GM23248 (cell line): ENCODE data around the gene KRT3. TPM values are rescaled to one million over a fixed set of nuclear protein-coding genes. Genes with fewer than 3 reads are reported as not detected.

Experiments
- DNase-seq: peaks from one replicate; pipeline ENCODE4 v3.0.0-alpha.2; 2015
- H2AFZ ChIP-seq: fragments of 200-600 bp; sonication (generic); 2 replicates; pipeline ENCODE4 v1.6.1; 2016; ENCODE audit warnings: antibody characterized with exemption
- H3F3A ChIP-seq: fragments of 200-600 bp; sonication (generic); 2 replicates; pipeline ENCODE4 v1.6.1; 2016; ENCODE audit warnings: mild to moderate bottlenecking, antibody characterized with exemption, mixed run types; ENCODE audit not compliant: insufficient read depth
- H3K27ac ChIP-seq: fragments of 200-600 bp; sonication (generic); 2 replicates; pipeline ENCODE4 v1.5.1; 2016; ENCODE audit warnings: mild to moderate bottlenecking
- H3K27me3 ChIP-seq: fragments of 200-600 bp; sonication (generic); replicated peaks from 2 replicates; pipeline ENCODE4 v1.6.1; 2016; ENCODE audit warnings: mild to moderate bottlenecking; ENCODE audit not compliant: insufficient read depth
- H3K36me3 ChIP-seq: fragments of 200-600 bp; sonication (generic); 2 replicates; pipeline ENCODE4 v1.6.1; 2016; ENCODE audit warnings: low read depth, mild to moderate bottlenecking
- H3K4me1 ChIP-seq: fragments of 200-600 bp; sonication (generic); 2 replicates; pipeline ENCODE4 v1.6.1; 2016; ENCODE audit warnings: mild to moderate bottlenecking; ENCODE audit not compliant: insufficient read depth
- H3K4me2 ChIP-seq: fragments of 200-600 bp; sonication (generic); one replicate; pipeline ENCODE4 v1.6.1; 2016; ENCODE audit warnings: mild to moderate bottlenecking; ENCODE audit not compliant: unreplicated experiment
- H3K4me3 ChIP-seq: fragments of 200-600 bp; sonication (generic); 2 replicates; pipeline ENCODE4 v1.5.1; 2016; ENCODE audit warnings: mild to moderate bottlenecking
- H3K79me2 ChIP-seq: fragments of 200-600 bp; sonication (generic); 2 replicates; pipeline ENCODE4 v1.6.1; 2016; ENCODE audit warnings: mild to moderate bottlenecking; ENCODE audit not compliant: insufficient read depth
- H3K9ac ChIP-seq: fragments of 200-600 bp; sonication (generic); 2 replicates; pipeline ENCODE4 v1.6.1; 2016; ENCODE audit warnings: mild to moderate bottlenecking
- H3K9me2 ChIP-seq: fragments of 200-600 bp; sonication (generic); 2 replicates; pipeline ENCODE4 v1.6.1; 2016; ENCODE audit warnings: mixed run types, mild to moderate bottlenecking, moderate library complexity; ENCODE audit not compliant: insufficient read depth
- H3K9me3 ChIP-seq: fragments of 200-600 bp; sonication (generic); one replicate; pipeline ENCODE4 v1.6.1; 2017; ENCODE audit warnings: low read depth
- H4K20me1 ChIP-seq: fragments of 200-600 bp; sonication (generic); 2 replicates; pipeline ENCODE4 v1.6.0; 2016; ENCODE audit not compliant: insufficient read depth
- EZH2 ChIP-seq: fragments of 200-600 bp; sonication (generic); IDR thresholded peaks from 2 replicates; pipeline ENCODE4 v1.6.1; 2018; ENCODE audit warnings: antibody characterized with exemption, mild to moderate bottlenecking; ENCODE audit not compliant: insufficient read depth, poor library complexity, severe bottlenecking
- EZH2phosphoT487 ChIP-seq: fragments of 200-600 bp; sonication (generic); IDR thresholded peaks from 2 replicates; pipeline ENCODE4 v1.6.1; 2018; ENCODE audit warnings: antibody characterized with exemption, moderate library complexity, mild to moderate bottlenecking, low read depth; ENCODE audit not compliant: insufficient read depth
- WGBS, 2 experiments: methylation state at CpG; one replicate each; pipeline ENCODE4 v1.1.6; 2015 to 2017; ENCODE audit warnings: low lambda C conversion rate in 2 of 2, low coverage in 1 of 2; ENCODE audit errors: missing lambda C conversion rate in 2 of 2; 5-methylcytosine and 5-hydroxymethylcytosine counted together
- in situ Hi-C: fragments of 300-500 bp; cut with MboI; formaldehyde crosslinking; loops from 2 replicates; pipeline ENCODE4 v1.15.0; 2020
- polyA plus RNA-seq: library from polyadenylated mRNA; unstranded; fragments of >200 nt; fragmentation: Nextera tagmentation; extraction: Ambion mirVana; gene quantifications from 2 replicates; pipeline ENCODE4 v1.2.1, GENCODE V29; 2016
- total RNA-seq: library from RNA; depleted of rRNA; stranded (reverse); fragments of >200 nt; shearing (Covaris generic); gene quantifications from 2 replicates; pipeline ENCODE4 v1.2.3, GENCODE V29; 2014

Gene KRT3
- total and polyA plus RNA-seq, 2 experiments from 2014 or later = not detected

GRCh38 chr12:52787324-52788191 is 8.4 kb downstream of the KRT3 start:
- no peaks in the 10 kb centered on the region for H3K4me1 ChIP-seq
- H3K4me3 ChIP-seq = no peak overlapping the region
- no peak overlapping the region for H3K4me2 ChIP-seq
- H3K27ac ChIP-seq = no peak overlapping the region
- no peaks in the 10 kb centered on the region for H3K36me3 ChIP-seq
- peaks cover 63% of the 10 kb centered on the region for H3K27me3 ChIP-seq
- no peaks in the 10 kb centered on the region for H3K9me3 ChIP-seq
- no peaks in the 10 kb centered on the region for H3F3A ChIP-seq
- TF ChIP-seq EZH2phosphoT487 (no peak), EZH2 (no peak)
- H3K9ac ChIP-seq = no peak overlapping the region
- H3K9me2 ChIP-seq = no peaks in the 10 kb centered on the region
- in situ Hi-C loops = no loop called here
- H2AFZ ChIP-seq = no peak overlapping the region
- 40 to 48% methylated on average over 6 of the region's 6 CpGs for WGBS, 2 experiments
- DNase-seq = no peak
- no peaks in the 10 kb centered on the region for H3K79me2 ChIP-seq
- no peaks in the 10 kb centered on the region for H4K20me1 ChIP-seq

DNA sequence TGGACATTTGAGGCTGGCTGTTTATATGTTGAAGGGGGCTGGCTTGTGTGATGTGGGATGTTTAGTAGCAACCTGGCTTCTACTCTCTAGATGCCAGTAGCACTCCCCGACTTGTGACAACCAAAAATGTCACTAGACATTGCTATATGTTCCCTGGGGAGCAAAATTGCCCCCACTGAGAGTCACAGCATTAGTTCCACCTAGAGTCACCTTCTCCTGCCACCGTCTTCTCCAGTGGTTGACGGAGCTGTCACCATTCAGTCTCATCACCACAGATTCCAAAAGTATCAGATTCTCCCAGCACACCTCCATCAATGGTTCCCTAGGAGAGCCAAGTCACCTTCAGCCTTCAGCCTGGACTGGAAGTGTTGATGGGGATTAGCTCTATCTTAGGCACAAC is 11.0 kb downstream of the KRT3 start:
- in situ Hi-C loops = no loop called here
- no peak for DNase-seq
- H3K27me3 ChIP-seq = peaks cover 67% of the 10 kb centered on the region

DNA sequence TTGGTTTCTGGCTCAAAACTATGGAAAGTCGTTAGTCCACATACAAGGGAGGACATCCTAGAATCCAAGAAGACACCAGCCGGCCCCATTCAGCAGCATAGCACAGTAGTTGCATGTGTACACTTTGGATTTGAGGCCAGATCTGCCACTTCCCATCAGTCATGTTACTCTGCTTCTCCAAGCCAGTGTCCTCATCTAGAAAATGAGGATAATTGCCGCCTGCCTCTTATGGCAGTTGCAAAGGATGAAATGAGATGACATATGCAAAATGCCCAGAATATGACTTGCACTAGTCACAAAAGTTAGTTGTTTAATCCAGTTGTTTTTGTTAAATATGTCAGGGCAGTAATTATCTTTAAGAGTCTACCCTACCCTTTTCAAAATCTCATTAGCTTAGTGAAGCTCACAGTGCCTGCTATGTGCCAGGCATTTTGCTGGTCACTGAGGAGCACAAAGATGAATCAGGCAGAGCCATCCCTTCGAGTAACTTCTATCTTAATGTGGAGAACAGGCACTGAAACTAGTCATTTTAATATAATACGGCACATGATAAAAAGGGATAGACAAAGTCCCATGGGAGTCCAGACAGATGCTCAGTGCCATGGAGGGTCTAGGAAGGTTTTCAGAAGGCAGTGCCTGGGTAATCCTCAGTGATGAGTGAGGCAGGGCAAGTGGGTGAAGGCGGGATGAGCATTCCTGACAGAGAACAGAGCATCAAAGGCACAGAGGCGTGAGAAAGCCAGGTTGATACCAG is 12.2 kb downstream of the KRT3 start:
- H3K4me2 ChIP-seq = no peak overlapping the region
- no peaks in the 10 kb centered on the region for H3K79me2 ChIP-seq
- H3K9me2 ChIP-seq = no peaks in the 10 kb centered on the region
- 40 to 44% methylated on average over 7 of the region's 7 CpGs for WGBS, 2 experiments
- H3F3A ChIP-seq = no peaks in the 10 kb centered on the region
- TF ChIP-seq EZH2 (no peak), EZH2phosphoT487 (no peak)
- H2AFZ ChIP-seq = no peak overlapping the region
- H3K27me3 ChIP-seq = peaks cover 67% of the 10 kb centered on the region
- no peaks in the 10 kb centered on the region for H3K9me3 ChIP-seq
- H3K36me3 ChIP-seq = no peaks in the 10 kb centered on the region
- H3K27ac ChIP-seq = no peak overlapping the region
- in situ Hi-C loops = no loop called here
- DNase-seq = no peak
- H3K4me1 ChIP-seq = no peaks in the 10 kb centered on the region
- H4K20me1 ChIP-seq = no peaks in the 10 kb centered on the region
- no peak overlapping the region for H3K4me3 ChIP-seq
- no peak overlapping the region for H3K9ac ChIP-seq

More for the DNA sequence above, 11.0 kb downstream of the KRT3 start:
- H3K9ac ChIP-seq = no peak overlapping the region
- no peak for TF ChIP-seq EZH2phosphoT487
- no peak for TF ChIP-seq EZH2
- no peaks in the 10 kb centered on the region for H3K9me2 ChIP-seq
- no peaks in the 10 kb centered on the region for H3K36me3 ChIP-seq
- H4K20me1 ChIP-seq = no peaks in the 10 kb centered on the region
- H3K27ac ChIP-seq = no peak overlapping the region
- no peak overlapping the region for H3K4me3 ChIP-seq
- H3K4me1 ChIP-seq = no peaks in the 10 kb centered on the region
- no peak overlapping the region for H2AFZ ChIP-seq
- no peaks in the 10 kb centered on the region for H3K79me2 ChIP-seq
- H3K9me3 ChIP-seq = no peaks in the 10 kb centered on the region
- WGBS, 2 experiments = 42 to 45% methylated on average over 3 of the region's 3 CpGs
- H3F3A ChIP-seq = no peaks in the 10 kb centered on the region
- no peak overlapping the region for H3K4me2 ChIP-seq

- Histone ChIP-seq H2AFZ (no peak overlapping the region), H3K36me3 (no peaks in the 10 kb centered on the region), H3K4me3 (no peak overlapping the region), H3F3A (no peaks in the 10 kb centered on the region), H3K9me2 (no peaks in the 10 kb centered on the region), H3K27ac (no peak overlapping the region), H3K9ac (no peak overlapping the region), H3K9me3 (no peaks in the 10 kb centered on the region), H3K79me2 (no peaks in the 10 kb centered on the region), H3K4me2 (no peak overlapping the region), H4K20me1 (no peaks in the 10 kb centered on the region), H3K4me1 (no peaks in the 10 kb centered on the region), H3K27me3 (peaks cover 67% of the 10 kb centered on the region)
- WGBS, 2 experiments = 75% methylated on average over 4 of the region's 4 CpGs
- no peak for DNase-seq
- in situ Hi-C loops = no loop called here
- TF ChIP-seq EZH2phosphoT487 (no peak), EZH2 (no peak)
Measured at GRCh38 chr12:52782502-52782901, 13.4 kb downstream of the KRT3 start.
